HG02759 (cell line): ENCODE data around the gene PITPNC1.
A peak's percentile ranks its signal among the peaks of the same experiment; 100 is the strongest.
"Not testable (repeated sequence)": the region's sequence is repeated elsewhere in the genome, so short reads cannot be mapped to it uniquely, and the experiment has no call there.

Experiments used
- ATAC-seq: cut with Tn5 transposase; IDR thresholded peaks from one replicate; pipeline ENCODE4 v1.9.1; 2021; ENCODE audit warnings: mild to moderate bottlenecking, moderate library complexity; ENCODE audit not compliant: unreplicated experiment

Gene PITPNC1

GRCh38 chr17:67376737-67377487 lies at the start of gene PITPNC1:
Gene PITPNC1, plus strand, starts transcription at chr17:67377281.
- peak; percentile 75 for ATAC-seq

GRCh38 chr17:67328026-67328425 lies 49.1 kb upstream of the PITPNC1 start:
- no peak for ATAC-seq

GRCh38 chr17:67331381-67332161 lies 45.5 kb upstream of the PITPNC1 start:
- ATAC-seq, result not testable (repeated sequence)

- not testable (repeated sequence) for ATAC-seq
Measured at GRCh38 chr17:67332162-67332508, 44.9 kb upstream of the PITPNC1 start.

DNA sequence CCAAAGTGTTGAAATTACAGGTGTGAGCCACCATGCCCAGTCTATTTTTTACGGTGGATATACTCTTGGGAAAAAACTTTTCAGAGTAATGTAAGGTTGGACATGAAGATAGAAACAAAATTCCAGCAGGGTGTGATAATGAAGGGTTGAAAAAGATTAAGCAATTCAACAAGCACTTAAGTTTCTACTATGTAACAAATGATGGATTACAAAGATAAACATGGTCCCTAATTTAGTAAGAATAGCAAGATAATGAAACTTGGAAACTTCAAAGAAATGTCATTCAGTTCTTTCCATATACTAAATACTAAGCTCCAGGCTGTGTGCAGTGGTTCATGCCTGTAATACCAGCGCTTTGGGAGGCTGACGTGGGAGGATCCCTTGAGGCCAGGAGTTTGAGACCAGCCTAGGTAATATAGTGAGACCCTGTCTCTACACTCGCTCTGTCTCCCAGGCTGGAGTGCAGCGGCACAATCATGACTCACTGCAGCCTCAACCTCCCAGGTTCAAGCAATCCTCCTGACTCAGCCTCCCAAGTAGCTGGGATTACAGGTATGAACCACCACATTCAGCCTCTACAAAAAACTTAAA lies 41.7 kb upstream of the PITPNC1 start:
- ATAC-seq, result no peak

DNA sequence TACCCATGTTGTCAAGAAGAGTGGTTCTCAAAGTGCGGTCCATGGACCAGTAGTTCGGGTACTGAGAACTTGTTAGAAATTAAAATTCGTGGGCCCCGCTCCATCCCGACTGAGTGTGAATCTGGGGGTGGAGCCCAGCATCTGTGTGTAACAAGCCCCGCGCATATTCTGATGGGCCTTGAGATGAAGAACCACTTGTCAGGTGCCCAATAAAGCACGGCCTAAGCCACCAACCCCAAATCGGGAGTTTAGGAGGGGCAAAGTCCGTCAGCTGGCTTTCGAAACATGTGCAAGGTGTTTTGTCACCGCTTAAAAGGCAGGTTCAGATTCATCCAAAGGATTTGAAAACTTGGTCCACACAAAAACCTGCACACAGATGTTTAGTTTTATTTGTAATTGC lies 40.2 kb upstream of the PITPNC1 start:
- no peak for ATAC-seq

- not testable (repeated sequence) for ATAC-seq
Measured at GRCh38 chr17:67338353-67338752, 38.7 kb upstream of the PITPNC1 start.

GRCh38 chr17:67343237-67343636 lies 33.8 kb upstream of the PITPNC1 start:
- ATAC-seq, result no peak

DNA sequence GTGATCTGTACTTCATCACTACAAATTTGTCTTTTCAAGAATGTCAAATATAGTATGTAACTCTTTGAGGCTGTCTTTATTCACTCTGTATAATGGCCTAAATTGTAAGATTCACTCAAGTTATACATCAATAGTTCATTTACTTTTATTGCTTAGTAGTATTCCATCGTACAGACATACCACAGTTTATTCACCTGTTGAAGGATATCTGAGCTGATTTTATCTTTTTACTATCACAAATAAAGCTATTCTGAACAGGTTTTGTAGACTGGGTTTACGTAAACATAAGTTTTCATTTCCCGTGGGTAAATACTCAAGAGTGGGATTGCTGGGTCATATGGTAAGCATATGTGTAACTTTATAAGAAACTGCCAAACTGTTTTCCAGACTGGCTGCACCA lies 29.3 kb upstream of the PITPNC1 start:
- no peak for ATAC-seq

DNA sequence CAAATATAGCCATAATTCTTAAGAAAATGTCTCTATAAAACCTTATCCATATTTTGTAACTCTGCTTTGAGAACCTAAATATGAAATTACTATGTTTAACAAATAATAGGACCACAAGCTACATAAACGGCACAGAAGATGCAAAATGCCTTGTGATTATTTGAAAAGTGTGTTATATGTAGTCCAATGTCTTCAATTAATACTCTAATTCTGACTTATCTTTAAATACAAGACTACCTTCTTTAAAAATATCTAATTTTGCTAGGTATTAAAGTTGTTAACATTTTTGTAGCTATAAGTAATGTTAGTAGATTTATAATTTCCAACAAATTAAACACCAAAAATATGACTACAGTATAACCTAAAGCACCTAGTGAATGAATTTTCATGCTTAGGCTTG lies 27.7 kb upstream of the PITPNC1 start:
- ATAC-seq, result no peak

DNA sequence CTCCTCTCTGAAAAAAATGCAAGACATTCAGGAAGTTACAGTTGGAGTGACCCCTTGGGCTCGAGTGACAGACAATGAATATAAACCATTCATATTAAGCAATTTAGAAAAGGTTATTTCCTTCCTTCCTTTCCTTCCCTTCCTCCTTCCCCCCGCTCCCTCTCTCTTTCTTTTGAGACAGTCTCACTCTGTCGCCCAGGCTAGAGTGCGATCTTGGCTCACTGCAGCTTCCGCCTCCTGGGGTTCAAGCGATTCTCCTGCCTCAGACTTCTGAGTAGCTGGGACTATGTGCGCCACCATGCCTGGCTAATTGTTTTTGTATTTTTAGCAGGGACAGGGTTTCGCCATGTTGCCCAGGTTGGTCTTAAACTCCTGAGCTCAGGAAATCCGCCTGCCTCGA lies 23.9 kb upstream of the PITPNC1 start:
- no peak for ATAC-seq

GRCh38 chr17:67353929-67354574 lies 23.0 kb upstream of the PITPNC1 start:
- no peak for ATAC-seq

DNA sequence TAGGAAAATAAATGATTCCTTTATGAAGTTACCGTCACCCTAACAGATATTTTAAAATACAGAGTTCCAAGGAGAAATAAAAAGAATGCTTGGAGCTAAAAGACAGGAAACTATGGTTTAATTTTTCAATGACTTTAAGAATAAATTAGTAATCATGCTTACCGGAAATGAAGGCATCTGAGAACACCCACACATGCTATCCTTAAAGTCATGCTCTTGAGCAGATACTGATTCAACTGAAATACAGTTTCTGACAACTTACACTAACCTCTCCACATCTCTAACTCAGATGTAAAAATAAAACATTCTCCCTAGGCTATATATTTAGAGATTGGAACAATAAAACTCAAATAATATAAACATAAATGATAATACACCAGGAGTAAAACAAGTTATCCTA lies 18.5 kb upstream of the PITPNC1 start:
- ATAC-seq, result no peak

DNA sequence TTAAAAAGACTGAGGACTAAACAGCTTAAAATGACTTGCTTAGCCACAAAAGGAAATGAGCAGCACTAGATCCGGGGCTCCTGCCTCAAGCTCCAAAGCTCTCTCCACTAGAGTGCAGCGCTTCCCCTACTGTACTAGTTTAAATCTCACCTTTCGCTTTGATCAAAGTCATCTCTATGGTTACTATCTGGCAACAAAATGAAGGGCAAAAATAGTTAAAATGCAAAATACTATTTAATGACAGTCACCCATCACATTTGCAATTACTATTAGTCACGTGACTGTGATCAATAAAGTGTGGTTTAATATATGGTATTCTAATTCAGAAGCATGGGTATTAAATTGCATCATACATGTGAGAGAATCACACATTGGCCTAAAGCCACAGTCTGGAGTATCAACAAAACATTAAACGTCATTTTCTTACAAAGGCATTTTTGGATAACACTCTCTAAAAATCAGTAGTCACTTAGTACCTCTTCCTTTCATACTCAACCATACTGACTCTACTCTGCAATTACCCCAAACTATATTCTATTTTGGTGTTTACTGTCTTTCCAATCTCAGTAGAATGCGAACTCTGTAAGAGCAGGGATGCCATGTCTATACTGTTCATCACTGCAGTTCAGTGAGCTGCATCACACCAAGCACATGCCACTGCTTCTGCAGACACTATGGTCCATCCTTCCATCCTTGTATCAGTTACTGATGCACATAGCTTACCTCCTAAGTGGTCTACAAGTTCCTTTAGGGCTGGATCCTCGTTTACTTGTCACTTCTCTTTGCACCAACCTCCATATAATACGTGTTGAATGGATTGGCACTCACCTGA lies 16.9 kb upstream of the PITPNC1 start:
- no peak for ATAC-seq

- ATAC-seq, result no peak
Measured at GRCh38 chr17:67360880-67361279, 16.2 kb upstream of the PITPNC1 start.

GRCh38 chr17:67362173-67362572 lies 14.9 kb upstream of the PITPNC1 start:
- ATAC-seq, result no peak

DNA sequence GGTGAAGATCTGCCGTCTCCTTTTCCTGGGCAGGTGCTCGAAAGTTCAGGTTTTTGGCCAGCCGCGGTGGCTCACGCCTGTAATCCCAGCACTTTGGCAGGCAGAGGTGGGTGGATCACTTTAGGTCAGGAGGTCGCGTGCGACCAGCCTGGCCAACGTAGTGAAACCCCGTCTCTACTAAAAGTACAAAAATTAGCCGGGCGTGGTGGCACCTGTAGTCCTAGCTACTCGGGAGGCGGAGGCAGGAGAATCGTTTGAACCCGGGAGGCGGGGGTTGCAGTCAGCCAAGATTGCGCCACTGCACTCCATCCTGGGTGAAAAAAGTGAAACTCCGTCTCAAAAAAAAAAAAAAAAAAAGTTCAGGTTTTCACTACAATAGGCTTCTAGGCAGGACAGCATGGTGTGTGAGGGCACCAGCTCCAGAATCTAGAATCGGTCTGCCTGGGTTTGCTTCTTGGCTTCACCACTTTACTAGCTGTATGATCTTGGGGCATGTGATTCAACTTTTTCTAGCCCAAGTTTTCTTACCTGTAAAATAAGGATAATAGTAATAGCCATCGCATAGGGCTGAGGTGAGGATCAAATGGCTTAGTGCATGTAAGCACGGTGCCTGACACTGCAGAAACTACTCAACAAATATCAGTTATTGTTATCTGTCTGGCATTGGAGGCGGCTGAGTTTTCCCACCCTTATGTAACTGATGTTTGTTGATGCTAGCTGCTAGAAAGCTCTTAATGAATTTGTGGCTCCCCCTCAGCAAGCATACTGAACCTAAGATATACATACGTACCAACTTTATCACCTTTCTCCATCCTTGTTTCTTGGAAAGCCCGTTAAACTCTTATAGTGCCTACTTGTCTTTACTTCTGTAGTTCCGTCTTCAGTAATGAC lies 12.0 kb upstream of the PITPNC1 start:
- ATAC-seq, result no peak

GRCh38 chr17:67365738-67366192 lies 11.3 kb upstream of the PITPNC1 start:
- peak; percentile 8 for ATAC-seq
